HL-60 (cell line): ENCODE data around the gene FAAP20.

Experiments used
- DNase-seq, 2 experiments: peaks; one replicate each; pipeline ENCODE4 v3.0.0-alpha.2; 2010 to 2020; ENCODE audit warnings: low read depth in 1 of 2, low spot score in 1 of 2
- H3K27ac ChIP-seq: fragments of 250-450 bp; sonication (Bioruptor Pico); replicated peaks from 2 replicates; pipeline ENCODE4 v1.5.1; 2020; ENCODE audit warnings: mild to moderate bottlenecking, moderate library complexity
- H3K27me3 ChIP-seq: fragments of 250-450 bp; sonication (Bioruptor Pico); 2 replicates; pipeline ENCODE4 v1.5.1; 2021; ENCODE audit warnings: mild to moderate bottlenecking, moderate library complexity; ENCODE audit not compliant: insufficient read depth, poor library complexity, severe bottlenecking
- H3K4me3 ChIP-seq: replicated peaks from 2 replicates; pipeline ENCODE4 v1.5.1; 2011; ENCODE audit warnings: mild to moderate bottlenecking, control low read depth, low read length; ENCODE audit not compliant: insufficient read depth
- GABPA ChIP-seq: IDR thresholded peaks from 2 replicates; pipeline ENCODE4 v1.6.1; 2012; ENCODE audit warnings: low read depth
- POLR2AphosphoS5 ChIP-seq: IDR thresholded peaks from 2 replicates; pipeline ENCODE4 v1.6.1; 2012; ENCODE audit warnings: low read depth
- REST ChIP-seq: IDR thresholded peaks from 2 replicates; pipeline ENCODE4 v1.6.1; 2012; ENCODE audit warnings: low read depth; ENCODE audit not compliant: insufficient replicate concordance
- SPI1 ChIP-seq: IDR thresholded peaks from 2 replicates; pipeline ENCODE4 v1.6.1; 2012; ENCODE audit warnings: low read depth, mild to moderate bottlenecking, borderline replicate concordance
- TF ChIP-seq, protein P1 (sequence below): IDR thresholded peaks from one replicate; pipeline ENCODE4 v1.5.1; 2011; ENCODE audit warnings: low read length, control low read depth, inconsistent platforms; ENCODE audit not compliant: insufficient read depth

The FAAP20 gene

GRCh38 chr1:2238361-2239012, 43.9 kb upstream of the FAAP20 start:
- no peak for DNase-seq
- H3K27ac ChIP-seq: no peak overlapping the region
- TF ChIP-seq, protein P1, sequence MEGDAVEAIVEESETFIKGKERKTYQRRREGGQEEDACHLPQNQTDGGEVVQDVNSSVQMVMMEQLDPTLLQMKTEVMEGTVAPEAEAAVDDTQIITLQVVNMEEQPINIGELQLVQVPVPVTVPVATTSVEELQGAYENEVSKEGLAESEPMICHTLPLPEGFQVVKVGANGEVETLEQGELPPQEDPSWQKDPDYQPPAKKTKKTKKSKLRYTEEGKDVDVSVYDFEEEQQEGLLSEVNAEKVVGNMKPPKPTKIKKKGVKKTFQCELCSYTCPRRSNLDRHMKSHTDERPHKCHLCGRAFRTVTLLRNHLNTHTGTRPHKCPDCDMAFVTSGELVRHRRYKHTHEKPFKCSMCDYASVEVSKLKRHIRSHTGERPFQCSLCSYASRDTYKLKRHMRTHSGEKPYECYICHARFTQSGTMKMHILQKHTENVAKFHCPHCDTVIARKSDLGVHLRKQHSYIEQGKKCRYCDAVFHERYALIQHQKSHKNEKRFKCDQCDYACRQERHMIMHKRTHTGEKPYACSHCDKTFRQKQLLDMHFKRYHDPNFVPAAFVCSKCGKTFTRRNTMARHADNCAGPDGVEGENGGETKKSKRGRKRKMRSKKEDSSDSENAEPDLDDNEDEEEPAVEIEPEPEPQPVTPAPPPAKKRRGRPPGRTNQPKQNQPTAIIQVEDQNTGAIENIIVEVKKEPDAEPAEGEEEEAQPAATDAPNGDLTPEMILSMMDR: no peak
- H3K4me3 ChIP-seq: no peak overlapping the region
- H3K27me3 ChIP-seq: no peaks in the 10 kb centered on the region

GRCh38 chr1:2237773-2238172, 43.2 kb upstream of the FAAP20 start:
- DNase-seq: no peak
- TF ChIP-seq POLR2AphosphoS5 (no peak), SPI1 (no peak), REST (no peak), GABPA (no peak)
- TF ChIP-seq, protein P1: no peak
- Histone ChIP-seq H3K4me3 (no peak overlapping the region), H3K27ac (no peak overlapping the region), H3K27me3 (no peaks in the 10 kb centered on the region)

DNA sequence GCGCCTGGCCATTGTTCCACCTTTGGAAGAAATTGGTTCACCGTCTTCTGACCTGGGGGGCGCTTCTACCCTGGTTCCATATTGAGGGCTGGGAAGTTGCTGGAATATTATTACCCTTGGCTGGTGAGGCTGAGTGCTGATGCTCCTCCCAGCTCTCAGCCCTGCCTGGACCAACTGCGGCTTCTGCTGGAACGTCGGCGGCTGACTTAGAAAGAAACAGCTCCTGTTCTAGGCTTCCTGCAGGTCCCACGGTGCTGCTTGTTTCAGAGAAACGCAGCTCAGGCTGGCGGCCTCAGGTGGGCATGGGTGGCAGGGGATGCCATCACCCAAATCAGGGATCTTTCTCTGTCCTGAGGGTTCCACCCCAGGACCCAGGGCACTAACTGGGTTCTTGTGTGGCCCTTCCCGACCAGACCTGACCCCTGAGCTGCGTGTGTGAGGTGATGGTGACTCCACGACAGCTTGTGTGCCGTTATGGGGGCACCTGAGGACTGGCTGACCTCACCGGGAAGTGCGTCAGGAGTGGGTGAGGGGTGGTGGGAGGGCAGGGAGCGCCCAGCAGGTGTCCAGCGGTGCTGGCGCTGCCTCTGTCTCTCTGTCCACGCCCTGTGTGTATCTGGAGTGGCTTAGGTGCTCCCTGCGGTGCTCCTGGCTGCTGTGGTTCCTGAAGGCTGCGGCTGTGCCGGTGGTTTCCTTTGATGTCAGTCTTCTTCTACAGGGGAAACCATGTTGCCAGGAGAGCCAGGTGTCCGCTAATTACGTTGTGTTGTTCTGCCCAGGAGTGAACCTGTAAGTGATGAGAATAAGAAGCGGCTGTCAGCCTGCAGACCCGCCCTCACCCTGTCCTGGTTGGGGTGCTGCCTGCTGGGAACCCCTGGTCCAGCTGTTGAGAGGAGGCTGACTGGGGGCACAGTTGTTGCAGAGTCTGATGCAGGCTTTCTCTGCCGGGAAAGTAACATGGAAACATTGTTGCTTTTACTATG, 42.4 kb upstream of the FAAP20 start:
- no peak overlapping the region for H3K27ac ChIP-seq
- no peaks in the 10 kb centered on the region for H3K27me3 ChIP-seq
- no peak for TF ChIP-seq SPI1
- TF ChIP-seq REST: no peak
- no peak for TF ChIP-seq POLR2AphosphoS5
- TF ChIP-seq, protein P1: no peak
- H3K4me3 ChIP-seq: no peak overlapping the region
- no peak for DNase-seq
